Endodermal cell (in vitro differentiated cells): ENCODE results near the gene FGA. TPM values are rescaled to one million over a fixed set of nuclear protein-coding genes. Genes with fewer than 3 reads are reported as not detected.

Experiments
- DNase-seq: peaks from one replicate; pipeline ENCODE4 v3.0.0-alpha.2; 2017
- H3K27ac ChIP-seq: 2 replicates; pipeline ENCODE4 v1.5.1; 2013; ENCODE audit warnings: mild to moderate bottlenecking, low read depth, low read length, moderate library complexity
- H3K27me3 ChIP-seq: 2 replicates; pipeline ENCODE4 v1.6.1; 2013; ENCODE audit warnings: mild to moderate bottlenecking, low read length, moderate library complexity; ENCODE audit not compliant: insufficient read depth, control insufficient read depth, poor library complexity, severe bottlenecking
- H3K36me3 ChIP-seq: 2 replicates; pipeline ENCODE4 v1.7.0; 2013; ENCODE audit warnings: mild to moderate bottlenecking, low read length, moderate library complexity; ENCODE audit not compliant: control insufficient read depth, insufficient read depth
- H3K4me1 ChIP-seq: one replicate; pipeline ENCODE4 v1.7.0; 2013; ENCODE audit warnings: low read length; ENCODE audit not compliant: control insufficient read depth, insufficient read depth
- H3K4me3 ChIP-seq: 2 replicates; pipeline ENCODE4 v1.5.1; 2013; ENCODE audit warnings: mild to moderate bottlenecking, low read length, moderate library complexity
- H3K9ac ChIP-seq: 2 replicates; pipeline ENCODE4 v1.6.1; 2013; ENCODE audit warnings: mild to moderate bottlenecking, low read length, moderate library complexity; ENCODE audit not compliant: poor library complexity, severe bottlenecking; ENCODE audit errors: extremely low read depth
- H3K9me3 ChIP-seq: 2 replicates; pipeline ENCODE4 v1.6.1; 2013; ENCODE audit warnings: mild to moderate bottlenecking, low read length, moderate library complexity; ENCODE audit not compliant: control insufficient read depth
- H3K27ac Mint-ChIP-seq: 2 replicates; pipeline ENCODE4 v1.8.0; 2020; ENCODE audit warnings: mixed read lengths
- H3K27me3 Mint-ChIP-seq: 2 replicates; pipeline ENCODE4 v1.8.0; 2021; ENCODE audit warnings: mild to moderate bottlenecking, mixed read lengths; ENCODE audit not compliant: insufficient read depth
- H3K36me3 Mint-ChIP-seq: 2 replicates; pipeline ENCODE4 v1.8.0; 2020; ENCODE audit warnings: low read depth, mixed read lengths
- H3K4me1 Mint-ChIP-seq: 2 replicates; pipeline ENCODE4 v1.8.0; 2020; ENCODE audit warnings: mixed read lengths
- H3K4me3 Mint-ChIP-seq: 2 replicates; pipeline ENCODE4 v1.8.0; 2020; ENCODE audit warnings: mild to moderate bottlenecking, moderate library complexity, mixed read lengths
- H3K9me3 Mint-ChIP-seq: 2 replicates; pipeline ENCODE4 v1.8.0; 2020; ENCODE audit warnings: mild to moderate bottlenecking, mixed read lengths
- CTCF ChIP-seq: fragments of 200-600 bp; sonication (generic); conservative IDR thresholded peaks from 2 replicates; pipeline ENCODE4 v1.5.0; 2021; ENCODE audit warnings: antibody characterized with exemption, mild to moderate bottlenecking
- WGBS, 2 experiments: methylation state at CpG; one replicate each; pipeline versions ENCODE4 v1.1.5 to v1.1.7; 2013; ENCODE audit warnings: missing lambda C conversion rate in 2 of 2, mixed read lengths in 1 of 2; ENCODE audit not compliant: insufficient coverage in 1 of 2, insufficient read length in 1 of 2; 5-methylcytosine and 5-hydroxymethylcytosine counted together
- total RNA-seq, 2 donors: library from RNA; stranded (reverse); fragmentation: NEBNext Ultra II Directional in 1 of 2; extraction: Animal tissue kit (Norgen Biotek cat#: 25700) in 1 of 2; gene quantifications; 2 replicates in 1 of 2; 3 replicates in 1 of 2; pipeline ENCODE4 v1.2.1, GENCODE V29; 2021

The FGA gene
- total RNA-seq, 2 donors from 2014 or later = 3.1 to 3.7 TPM

- no peak overlapping the region for H3K4me3 Mint-ChIP-seq
- no peak for DNase-seq
- Histone ChIP-seq H3K27me3 (peaks cover 25% of the 10 kb centered on the region), H3K4me3 (no peak overlapping the region), H3K4me1 (peaks cover 5% of the 10 kb centered on the region), H3K27ac (no peak overlapping the region), H3K36me3 (no peaks in the 10 kb centered on the region), H3K9ac (no peak overlapping the region), H3K9me3 (no peaks in the 10 kb centered on the region)
- H3K9me3 Mint-ChIP-seq = no peaks in the 10 kb centered on the region
- H3K36me3 Mint-ChIP-seq = no peaks in the 10 kb centered on the region
- peaks cover 13% of the 10 kb centered on the region for H3K4me1 Mint-ChIP-seq
- H3K27me3 Mint-ChIP-seq = peaks cover 20% of the 10 kb centered on the region
- H3K27ac Mint-ChIP-seq = no peak overlapping the region
- 86 to 91% methylated on average over 5 to 7 of the region's 7 CpGs for WGBS, 2 experiments
- TF ChIP-seq CTCF = no peak
Measured at GRCh38 chr4:154623995-154624394, 33.5 kb upstream of the FGA start.

GRCh38 chr4:154623436-154623835 lies 32.9 kb upstream of the FGA start:
- DNase-seq = no peak
- Mint-ChIP-seq H3K27me3 (peaks cover 20% of the 10 kb centered on the region), H3K9me3 (no peaks in the 10 kb centered on the region), H3K27ac (no peak overlapping the region), H3K36me3 (no peaks in the 10 kb centered on the region), H3K4me3 (no peak overlapping the region), H3K4me1 (peaks cover 17% of the 10 kb centered on the region)
- Histone ChIP-seq H3K9ac (no peak overlapping the region), H3K4me1 (peaks cover 5% of the 10 kb centered on the region), H3K4me3 (no peak overlapping the region), H3K27me3 (peaks cover 20% of the 10 kb centered on the region), H3K9me3 (no peaks in the 10 kb centered on the region), H3K36me3 (no peaks in the 10 kb centered on the region), H3K27ac (no peak overlapping the region)
- 87 to 89% methylated on average over 3 of the region's 3 CpGs for WGBS, 2 experiments
- no peak for TF ChIP-seq CTCF

- Histone ChIP-seq H3K4me3 (no peak overlapping the region), H3K36me3 (no peaks in the 10 kb centered on the region), H3K4me1 (peaks cover 9% of the 10 kb centered on the region), H3K27ac (no peak overlapping the region), H3K9ac (no peak overlapping the region), H3K27me3 (peaks cover 11% of the 10 kb centered on the region), H3K9me3 (no peaks in the 10 kb centered on the region)
- H3K36me3 Mint-ChIP-seq = no peaks in the 10 kb centered on the region
- peaks cover 20% of the 10 kb centered on the region for H3K27me3 Mint-ChIP-seq
- H3K4me3 Mint-ChIP-seq = no peak overlapping the region
- no peak for DNase-seq
- TF ChIP-seq CTCF = peak; percentile 83
- no peak overlapping the region for H3K27ac Mint-ChIP-seq
- no peaks in the 10 kb centered on the region for H3K9me3 Mint-ChIP-seq
- H3K4me1 Mint-ChIP-seq = peaks cover 23% of the 10 kb centered on the region
Measured at GRCh38 chr4:154622598-154622997, 32.1 kb upstream of the FGA start.
